ENCODE results near the gene NADSYN1. TPM values are rescaled to one million over a fixed set of nuclear protein-coding genes. Genes with fewer than 3 reads are reported as not detected.

The NADSYN1 gene
- total and polyA plus RNA-seq, 2 of the 13 experiments (the other 11 are each of a cell fraction or from before 2014, with no cell fraction given): 35.7 to 51.5 TPM

GRCh38 chr11:71543866-71544265 is 90.9 kb downstream of the NADSYN1 start (continued):
- TF ChIP-seq, protein P1, sequence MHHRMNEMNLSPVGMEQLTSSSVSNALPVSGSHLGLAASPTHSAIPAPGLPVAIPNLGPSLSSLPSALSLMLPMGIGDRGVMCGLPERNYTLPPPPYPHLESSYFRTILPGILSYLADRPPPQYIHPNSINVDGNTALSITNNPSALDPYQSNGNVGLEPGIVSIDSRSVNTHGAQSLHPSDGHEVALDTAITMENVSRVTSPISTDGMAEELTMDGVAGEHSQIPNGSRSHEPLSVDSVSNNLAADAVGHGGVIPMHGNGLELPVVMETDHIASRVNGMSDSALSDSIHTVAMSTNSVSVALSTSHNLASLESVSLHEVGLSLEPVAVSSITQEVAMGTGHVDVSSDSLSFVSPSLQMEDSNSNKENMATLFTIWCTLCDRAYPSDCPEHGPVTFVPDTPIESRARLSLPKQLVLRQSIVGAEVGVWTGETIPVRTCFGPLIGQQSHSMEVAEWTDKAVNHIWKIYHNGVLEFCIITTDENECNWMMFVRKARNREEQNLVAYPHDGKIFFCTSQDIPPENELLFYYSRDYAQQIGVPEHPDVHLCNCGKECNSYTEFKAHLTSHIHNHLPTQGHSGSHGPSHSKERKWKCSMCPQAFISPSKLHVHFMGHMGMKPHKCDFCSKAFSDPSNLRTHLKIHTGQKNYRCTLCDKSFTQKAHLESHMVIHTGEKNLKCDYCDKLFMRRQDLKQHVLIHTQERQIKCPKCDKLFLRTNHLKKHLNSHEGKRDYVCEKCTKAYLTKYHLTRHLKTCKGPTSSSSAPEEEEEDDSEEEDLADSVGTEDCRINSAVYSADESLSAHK (CRISPR knock-in tag; IDR thresholded peaks at IDR 0.05; ENCODE audit: borderline replicate concordance): no peak

GRCh38 chr11:71544525-71545214 is 91.7 kb downstream of the NADSYN1 start:
- intact Hi-C loops (cut with micrococcal nuclease; ENCODE audit: unreplicated experiment): no loop called here
- POLR2A ChIA-PET: interaction anchor here (0.6 kb wide), 1 partner anchor 18 kb away, joined by 3 read pairs; the partner anchor contains the start of gene KRTAP5-7
- BruUV-seq (replicated peaks): no TSS peak
- TF ChIP-seq MED1 (CRISPR knock-in tag; IDR thresholded peaks at IDR 0.05): no peak
- no peak for TF ChIP-seq RBAK (CRISPR knock-in tag; IDR thresholded peaks at IDR 0.05)
- no peak for TF ChIP-seq ZNF597 (CRISPR knock-in tag; IDR thresholded peaks at IDR 0.05)
- TF ChIP-seq ZSCAN5A (CRISPR knock-in tag; IDR thresholded peaks at IDR 0.05; ENCODE audit: borderline replicate concordance): no peak
- TF ChIP-seq SOX13 (IDR thresholded peaks at IDR 0.05): no peak
- TF ChIP-seq SOX13 (CRISPR knock-in tag; conservative IDR thresholded peaks at IDR 0.05 in 1 of 2, IDR thresholded peaks at IDR 0.05 in 1 of 2): peak in 1 of 2 experiments; percentile 65; a peak in 2 of 4 replicates
- TF ChIP-seq RCOR2 (CRISPR knock-in tag; IDR thresholded peaks at IDR 0.05): no peak
- no peak for TF ChIP-seq ZNF20 (CRISPR knock-in tag; IDR thresholded peaks at IDR 0.05)
- no peak for TF ChIP-seq SRSF9 (IDR thresholded peaks at IDR 0.05; ENCODE audit: borderline replicate concordance, insufficient read depth, low read depth, low read length, poor library complexity, severe bottlenecking)
- TF ChIP-seq ZNF207 (IDR thresholded peaks at IDR 0.05; ENCODE audit: borderline replicate concordance): no peak
- TF ChIP-seq ZBTB33 (CRISPR knock-in tag; IDR thresholded peaks at IDR 0.05): no peak

More at GRCh38 chr11:71544525-71545214, 91.7 kb downstream of the NADSYN1 start:
- no peaks in the 10 kb centered on the region for H4K20me1 ChIP-seq (ENCODE audit: insufficient read depth, low read length)
- CTCF ChIA-PET (ENCODE audit: low intra/inter-chr PET ratio, low total read pairs): no interaction called here
- WGBS (ENCODE audit: low lambda C conversion rate): 26% methylated on average over 6 of the region's 6 CpGs
- in situ Hi-C loops (cut with HindIII; ENCODE audit: extremely low pct_ligation_motif_present, low pct_unique_long_range_greater_than_20kb): no loop called here
- H3K4me3 ChIP-seq (replicated peaks in 1 of 3; ENCODE audit: insufficient read depth in 1 of 3, low read depth in 2 of 3, low read length in 3 of 3): no peak overlapping the region; a peak in 1 of 6 replicates
- ATAC-seq: no peak
- no peak overlapping the region for H3K9ac ChIP-seq (ENCODE audit: insufficient read depth, low read depth, low read length)
- peak overlapping the region; percentile 67; the same call in 1 of the 2 replicates for H3K4me2 ChIP-seq (ENCODE audit: low read depth, low read length)
- DNase-seq (ENCODE audit: low spot score): peak; percentile 23
- no peak for FAIRE-seq
- H3K27ac ChIP-seq (ENCODE audit: extremely low read length, insufficient read depth, low read length): no peak overlapping the region
- H3K9me3 ChIP-seq (ENCODE audit: low read length): no peaks in the 10 kb centered on the region
- no peaks in the 10 kb centered on the region for H3K79me2 ChIP-seq (ENCODE audit: insufficient read depth, low read length)
- H2AFZ ChIP-seq (ENCODE audit: low read length): no peak overlapping the region
- H3K36me3 ChIP-seq (replicated peaks in 1 of 2; ENCODE audit: control insufficient read depth in 1 of 2, insufficient read depth in 2 of 2, low read length in 2 of 2): no peaks in the 10 kb centered on the region
- no peaks in the 10 kb centered on the region for H3K27me3 ChIP-seq (ENCODE audit: control insufficient read depth in 1 of 2, insufficient read depth in 2 of 2, low read length in 2 of 2)
- peaks cover 95% of the 10 kb centered on the region for H3K4me1 ChIP-seq (ENCODE audit: insufficient read depth, low read length)
